Activated CD4-positive, alpha-beta T cell treated with anti-CD3 and anti-CD28 coated beads, Interleukin-2, amount 50 U/mL, for 16 hours (primary cell): ENCODE results near the gene POU2AF3.
"Not testable (repeated sequence)": the region's sequence is repeated elsewhere in the genome, so short reads cannot be mapped to it uniquely, and the experiment has no call there.

Experiments used
- DNase-seq: peaks from one replicate; pipeline ENCODE4 v3.0.0-alpha.2; 2020

POU2AF3 gene

DNA sequence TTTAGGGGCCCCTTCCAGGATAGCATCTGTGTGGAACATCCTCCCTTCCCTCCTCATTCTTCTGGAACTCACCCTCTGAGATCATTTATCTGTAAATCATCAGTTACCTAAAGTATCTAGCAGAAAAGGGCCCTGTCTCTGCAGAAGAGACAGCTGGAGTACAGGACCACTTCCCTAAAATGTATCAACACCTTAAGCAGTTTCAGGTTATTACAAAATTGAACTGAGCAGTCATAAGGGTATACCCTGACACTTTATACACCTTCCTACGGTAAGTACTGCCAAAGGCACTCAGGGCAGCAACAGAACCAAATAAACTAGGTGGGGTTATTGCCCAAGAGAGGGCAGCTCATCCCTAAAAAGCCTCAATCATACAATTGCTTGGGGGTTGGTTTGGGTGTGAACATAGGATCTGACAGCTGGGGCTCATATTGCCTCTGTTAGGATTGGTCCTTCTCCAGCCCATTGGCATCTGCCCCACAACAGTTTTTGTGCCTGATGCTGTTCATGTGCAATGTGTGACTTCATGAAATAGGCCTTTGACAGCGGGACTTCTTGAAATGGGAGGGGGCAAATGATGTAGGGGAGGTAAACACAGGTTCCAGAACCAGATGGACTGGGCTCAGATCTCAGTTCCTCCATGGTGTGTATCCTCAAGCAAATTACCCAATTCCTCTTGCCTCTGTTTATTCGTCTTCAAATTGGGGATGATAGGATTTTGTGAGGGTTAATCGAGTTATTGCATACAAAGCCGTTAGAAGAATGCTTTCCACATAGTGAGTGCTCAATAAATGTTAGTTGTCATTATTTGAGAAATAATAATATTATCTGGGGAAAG is 2.9 kb downstream of the POU2AF3 start:
- DNase-seq = no peak

DNA sequence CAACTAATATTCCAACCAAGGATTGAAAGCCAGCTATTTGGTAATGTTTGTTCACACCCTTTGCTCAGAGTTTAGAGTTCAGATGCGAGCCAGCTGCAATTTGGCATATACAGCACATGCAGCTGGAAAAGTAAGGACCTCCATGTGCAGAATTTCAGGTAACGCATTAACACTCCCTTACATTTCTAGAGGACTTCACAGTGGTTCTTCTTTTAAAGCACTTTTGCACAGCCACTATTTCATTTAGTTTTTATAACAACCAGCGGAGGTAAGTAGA is 3.4 kb downstream of the POU2AF3 start:
- no peak for DNase-seq

DNA sequence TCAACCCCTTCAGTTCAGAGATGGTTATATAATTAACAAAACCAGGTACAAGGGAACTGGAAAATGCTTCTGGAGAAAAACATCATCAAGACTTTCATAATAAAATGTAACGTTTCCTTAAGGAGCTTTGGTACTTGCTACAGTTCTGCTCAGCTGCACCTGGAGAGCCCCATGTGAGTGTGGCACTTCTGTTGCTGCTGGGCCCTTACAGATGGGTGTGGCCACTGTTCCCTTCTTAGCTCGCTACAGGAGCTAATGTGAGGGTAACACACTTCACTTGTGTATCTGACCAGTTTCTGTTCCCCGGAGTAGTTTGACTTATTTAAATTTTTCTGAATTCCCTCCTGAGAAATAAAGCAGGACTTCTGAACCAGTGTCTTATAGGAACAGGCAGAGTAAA is 4.0 kb downstream of the POU2AF3 start:
- DNase-seq = no peak

DNA sequence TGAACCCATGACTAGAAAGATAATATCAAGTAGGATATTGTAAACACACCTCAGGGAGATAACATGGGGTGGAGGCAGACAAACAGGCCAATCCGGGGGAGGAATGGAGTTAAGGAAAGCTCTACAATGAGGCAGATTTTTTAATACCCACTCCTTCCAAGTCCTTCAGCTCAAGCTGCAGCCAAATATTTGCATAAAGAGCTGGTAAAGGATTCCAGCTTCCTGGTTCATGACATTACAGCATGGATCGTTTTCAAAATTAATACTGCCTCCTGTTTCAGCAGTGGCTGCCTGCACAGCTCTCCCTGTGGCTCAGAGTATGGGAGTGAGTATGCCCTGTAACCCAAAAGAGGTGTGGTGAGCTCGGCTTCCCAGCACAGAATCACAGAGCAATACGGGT is 5.1 kb downstream of the POU2AF3 start:
- no peak for DNase-seq

DNA sequence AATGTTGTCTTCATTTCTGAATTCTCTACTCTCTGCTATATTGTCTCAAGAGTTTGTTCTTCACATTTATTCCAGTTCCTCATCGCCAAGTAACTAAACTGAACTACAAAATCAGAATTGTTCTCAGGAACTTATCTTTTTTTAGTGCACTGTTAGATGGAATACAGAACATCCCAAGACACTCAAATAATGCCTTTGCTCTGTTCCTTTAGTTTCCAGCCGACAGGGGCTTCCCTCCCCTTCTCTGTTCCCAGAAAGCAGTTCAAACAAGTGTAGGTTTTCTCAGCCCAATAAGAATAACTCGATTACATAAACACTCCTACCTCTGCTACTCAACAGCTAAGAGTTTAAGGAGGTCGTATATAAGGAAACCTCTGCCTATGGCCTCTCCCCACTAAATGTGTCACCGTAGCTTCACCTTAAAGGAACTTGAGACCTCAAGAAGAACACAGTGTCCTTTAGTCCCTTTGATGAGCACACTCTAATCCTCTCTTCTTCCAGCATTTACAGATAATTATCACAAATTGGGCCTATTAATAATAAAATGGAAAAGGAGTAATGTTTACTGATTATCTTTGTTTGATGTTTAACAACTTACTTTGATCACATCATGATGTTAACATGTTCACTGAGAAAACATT is 6.9 kb downstream of the POU2AF3 start:
- DNase-seq = no peak

DNA sequence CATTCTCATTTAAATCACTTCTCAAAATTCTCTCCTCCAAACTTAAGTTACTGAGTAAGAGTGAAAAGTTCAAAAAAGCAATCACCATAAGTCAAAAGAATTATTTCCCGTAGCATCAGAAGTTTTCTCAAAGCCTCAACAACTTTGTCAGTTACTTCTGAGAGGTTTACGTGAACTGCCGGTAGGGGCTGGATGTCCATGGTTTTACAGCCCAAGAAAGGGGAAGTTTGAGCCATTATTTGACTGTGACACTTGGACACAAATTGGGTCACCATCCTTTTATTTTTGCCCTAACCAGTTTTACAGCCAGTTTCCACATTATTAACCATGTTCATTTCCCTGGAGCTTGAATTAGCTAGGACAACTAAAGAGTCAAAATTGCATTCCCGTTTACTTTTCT is 7.5 kb downstream of the POU2AF3 start:
- DNase-seq = no peak

DNA sequence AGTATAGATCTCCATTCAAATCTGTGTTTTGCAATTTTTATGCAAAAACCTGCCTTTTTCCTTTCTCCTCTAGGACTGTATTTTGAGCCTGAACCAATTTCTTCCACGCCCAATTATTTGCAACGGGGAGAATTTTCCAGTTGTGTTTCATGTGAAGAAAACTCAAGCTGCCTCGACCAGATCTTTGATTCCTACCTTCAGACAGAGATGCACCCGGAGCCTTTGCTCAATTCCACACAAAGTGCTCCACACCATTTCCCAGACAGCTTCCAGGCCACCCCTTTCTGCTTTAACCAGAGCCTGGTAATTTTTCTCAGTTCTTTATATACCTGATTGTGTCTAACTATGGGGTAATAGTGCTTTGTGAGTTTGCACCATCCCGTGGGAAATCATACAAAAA is 8.0 kb downstream of the POU2AF3 start:
- DNase-seq = no peak

DNA sequence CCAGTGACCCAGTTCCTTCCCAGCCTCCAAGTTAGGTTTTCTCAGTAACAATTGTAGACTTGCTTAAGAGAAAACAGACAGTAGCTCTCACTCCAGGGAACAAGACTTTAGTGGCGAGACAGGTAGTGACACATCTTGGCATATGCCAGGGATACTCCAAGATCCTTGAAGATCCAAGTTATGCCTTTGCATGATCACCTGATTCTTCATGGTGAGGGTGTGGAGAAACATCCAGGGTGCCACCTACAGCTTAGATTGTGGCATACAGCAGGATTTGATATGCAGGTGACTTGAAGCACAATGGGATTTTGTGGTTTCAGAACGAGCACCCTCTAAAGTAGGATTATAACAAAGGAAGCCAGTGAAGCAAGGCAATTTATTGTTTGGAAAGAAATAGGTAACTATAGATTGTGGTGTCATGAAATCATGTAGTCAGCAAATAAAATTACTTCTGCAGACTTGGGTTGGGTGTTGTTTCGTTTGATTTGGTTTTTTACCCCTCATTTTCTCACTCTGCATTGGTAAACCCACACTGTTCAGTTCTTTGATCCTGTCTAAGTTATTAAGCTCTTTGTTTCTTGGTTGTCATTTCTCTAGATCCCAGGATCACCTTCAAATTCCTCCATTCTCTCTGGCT is 9.2 kb downstream of the POU2AF3 start:
- no peak for DNase-seq

DNA sequence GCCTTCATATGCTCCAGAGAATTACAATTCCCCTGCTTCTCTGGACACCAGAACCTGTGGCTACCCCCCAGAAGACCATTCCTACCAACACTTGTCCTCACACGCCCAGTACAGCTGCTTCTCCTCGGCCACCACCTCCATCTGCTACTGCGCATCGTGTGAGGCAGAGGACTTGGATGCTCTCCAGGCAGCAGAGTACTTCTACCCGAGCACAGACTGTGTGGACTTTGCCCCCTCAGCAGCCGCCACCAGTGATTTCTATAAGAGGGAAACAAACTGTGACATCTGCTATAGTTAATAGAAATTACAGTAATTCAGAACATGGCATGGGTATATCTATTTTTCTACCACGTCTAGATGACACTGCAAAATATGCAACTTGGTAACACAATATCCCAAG is 9.8 kb downstream of the POU2AF3 start:
- no peak for DNase-seq

DNA sequence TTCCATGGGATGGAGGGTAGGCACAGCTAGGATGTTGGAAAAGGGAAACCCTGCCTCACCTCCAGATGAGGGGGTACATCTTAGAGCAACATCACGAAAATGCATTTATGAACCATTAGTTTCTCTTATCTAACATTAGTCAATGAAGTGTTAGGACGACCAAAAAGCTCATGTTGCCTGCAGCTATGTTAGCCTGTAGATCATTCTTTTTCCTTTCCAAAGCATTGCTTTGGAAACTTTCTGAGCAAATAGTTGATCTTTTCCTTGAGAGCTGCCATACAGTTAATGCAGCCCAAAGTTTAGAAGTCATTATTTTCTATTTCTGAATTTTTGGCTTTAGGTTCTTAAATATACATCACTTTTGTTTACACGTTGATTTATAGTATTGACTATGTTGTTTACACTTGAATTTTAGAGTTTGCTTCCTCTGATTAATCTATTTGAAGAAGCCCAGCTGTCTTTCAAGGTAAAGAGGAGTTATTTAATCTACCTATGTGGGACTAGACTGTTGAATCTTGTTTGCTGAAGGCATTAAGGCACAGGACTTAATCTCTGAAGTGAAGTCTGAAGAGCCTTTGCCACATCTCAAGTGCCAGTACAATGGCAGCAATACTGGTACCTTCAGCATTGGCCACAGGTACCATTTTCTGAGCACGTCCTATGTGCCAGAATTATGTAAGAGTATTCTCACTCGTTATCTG is 11.0 kb downstream of the POU2AF3 start:
- DNase-seq = no peak

DNA sequence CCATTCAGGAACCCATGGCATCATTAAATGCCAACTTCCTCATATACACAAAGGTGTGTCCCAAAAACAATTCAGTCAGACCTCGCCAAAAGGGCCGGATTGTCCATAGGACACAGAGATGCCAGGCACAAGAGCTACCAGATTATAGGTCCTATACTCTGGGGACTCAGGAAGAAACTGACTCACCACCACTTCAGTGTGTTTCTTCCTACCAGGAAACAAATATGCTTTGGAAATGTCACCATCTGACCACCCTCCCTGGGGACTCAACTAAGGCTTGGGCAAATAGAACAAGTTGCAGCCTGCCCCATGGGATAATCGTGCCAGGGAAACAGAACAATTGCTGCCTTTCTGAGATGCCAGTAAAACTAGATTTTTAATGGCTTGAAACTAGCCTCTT is 11.7 kb downstream of the POU2AF3 start:
- DNase-seq = no peak

DNA sequence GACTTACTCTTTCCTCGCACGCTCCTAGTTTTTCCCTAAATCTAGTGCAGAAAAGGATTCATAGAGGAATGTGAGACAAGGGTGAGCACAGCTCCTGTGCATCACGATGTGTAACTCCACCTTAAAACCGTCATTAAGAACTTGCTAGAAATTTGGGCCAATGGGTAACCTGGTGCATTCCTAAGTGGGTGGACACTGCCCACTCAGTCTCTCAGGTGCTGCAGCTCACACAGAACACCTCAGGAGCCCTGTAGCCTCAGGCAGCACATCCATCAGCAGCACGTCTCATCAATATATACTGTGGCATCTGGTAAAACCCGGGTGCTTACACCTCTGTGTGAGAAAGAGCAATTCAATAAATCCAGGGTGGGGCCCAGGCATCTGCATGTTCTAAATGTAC is 12.4 kb downstream of the POU2AF3 start:
- DNase-seq = no peak

DNA sequence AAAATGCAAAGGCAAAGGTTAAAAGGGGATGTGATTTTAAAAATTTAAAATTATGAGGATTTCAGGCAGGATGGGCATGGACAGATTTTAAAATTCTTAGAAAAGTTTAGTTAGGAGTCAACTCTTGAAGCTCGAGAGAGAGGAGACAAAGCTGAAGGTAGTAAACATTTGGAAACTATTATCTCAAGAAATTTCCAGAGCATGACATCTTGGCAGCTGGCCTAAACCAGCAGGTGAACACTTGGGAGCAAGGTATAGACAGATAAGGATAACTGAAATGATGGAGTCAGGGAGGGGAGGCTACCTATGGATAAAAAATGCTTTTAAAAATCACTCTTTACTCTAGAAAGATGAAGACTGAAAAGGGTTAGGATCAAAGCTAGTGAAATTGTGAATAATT is 13.7 kb downstream of the POU2AF3 start:
- no peak for DNase-seq

DNA sequence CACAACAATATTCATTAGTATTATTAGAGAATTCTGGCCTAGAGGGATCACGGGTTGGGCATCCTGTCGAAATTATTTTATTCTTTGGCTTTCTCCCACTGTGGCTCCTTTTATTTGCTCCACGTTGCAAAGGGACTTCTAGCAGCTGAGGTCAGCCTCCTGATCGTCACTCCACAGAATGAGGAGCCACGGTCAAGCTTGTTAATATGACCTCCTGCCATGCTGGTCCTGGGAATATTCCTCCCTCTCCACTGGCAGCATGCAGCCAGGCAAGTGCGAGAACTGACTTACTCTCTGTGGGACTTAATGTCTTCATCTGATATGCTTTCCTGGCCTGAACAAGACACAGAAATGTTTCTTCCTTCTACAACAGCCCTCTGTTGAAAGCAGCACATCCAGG is 20.9 kb downstream of the POU2AF3 start:
- no peak for DNase-seq

DNA sequence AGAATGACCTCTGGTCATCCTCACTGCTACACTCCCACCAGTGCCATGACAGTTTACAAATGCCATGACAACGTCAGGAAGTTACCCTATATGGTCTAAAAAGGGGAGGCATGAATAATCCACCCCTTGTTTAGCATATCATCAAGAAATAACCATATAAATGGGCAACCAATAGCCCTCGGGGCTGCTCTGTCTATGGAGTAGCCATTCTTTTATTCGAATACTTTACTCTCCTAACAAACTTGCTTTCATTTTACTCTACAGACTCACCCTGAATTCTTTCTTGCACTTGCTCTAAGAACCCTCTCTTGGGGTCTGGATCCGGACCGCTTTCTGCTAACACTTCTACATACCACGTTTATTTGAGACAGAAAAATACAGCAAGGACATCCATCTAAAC is 21.9 kb downstream of the POU2AF3 start:
- not testable (repeated sequence) for DNase-seq

DNA sequence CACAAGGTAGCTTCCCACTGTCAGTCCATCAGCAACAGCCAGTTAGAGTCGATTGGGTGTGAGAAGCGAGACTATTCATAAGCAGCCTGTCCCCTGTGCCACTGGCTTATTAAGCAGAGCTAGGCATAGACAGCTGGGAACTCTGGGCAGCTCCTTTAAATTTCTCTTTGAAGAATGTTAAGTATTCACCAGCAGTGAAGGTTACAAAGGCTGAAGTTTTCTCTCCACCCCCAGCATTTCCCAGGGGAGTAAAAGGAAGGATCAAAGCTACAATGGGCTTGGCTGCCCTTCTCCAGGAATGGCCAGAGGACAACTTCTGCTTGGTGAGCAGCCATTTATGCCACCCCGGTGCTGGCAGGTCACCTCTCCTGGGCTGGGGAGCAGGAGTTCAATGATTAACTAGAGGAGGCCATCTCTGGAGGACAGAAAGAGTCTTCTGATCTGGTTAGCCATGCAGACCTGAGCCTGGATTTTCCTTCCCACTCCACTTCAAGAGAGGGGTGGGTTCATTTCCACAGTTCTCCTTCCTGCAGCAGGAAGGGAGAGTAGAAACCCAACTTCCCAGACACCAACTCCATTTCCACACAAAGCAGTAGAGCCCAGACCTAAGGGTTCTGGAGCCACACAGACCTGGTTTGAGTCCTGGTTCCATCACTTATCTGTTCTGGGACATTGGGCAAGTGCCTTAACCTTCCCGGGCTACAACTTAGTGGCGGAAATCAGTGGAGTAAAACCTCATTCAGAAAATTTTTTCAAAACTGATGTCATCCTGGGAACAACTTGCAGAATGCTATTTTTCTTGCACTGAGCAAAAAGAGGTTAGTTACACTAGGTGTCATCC is 22.6 kb downstream of the POU2AF3 start:
- DNase-seq = no peak

DNA sequence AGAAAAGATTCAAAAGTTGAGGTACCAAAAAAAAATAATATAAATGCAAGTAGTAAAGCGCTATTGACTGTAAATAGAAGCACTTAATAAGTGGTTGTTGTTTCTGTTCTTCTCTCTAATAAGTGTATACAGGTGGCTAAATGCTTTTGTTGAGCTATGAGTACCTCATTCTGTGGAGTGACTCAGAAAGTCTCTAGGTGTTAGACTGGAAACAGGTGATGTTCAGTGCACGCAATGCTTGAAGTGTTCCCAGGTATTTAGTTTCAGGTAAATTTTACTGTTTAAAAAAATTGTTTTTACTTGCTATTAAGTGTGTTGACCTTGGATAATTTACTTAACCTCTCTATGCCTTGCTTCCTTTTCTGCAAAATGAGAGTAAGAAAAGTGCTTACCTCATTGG is 24.2 kb downstream of the POU2AF3 start:
- DNase-seq = no peak

DNA sequence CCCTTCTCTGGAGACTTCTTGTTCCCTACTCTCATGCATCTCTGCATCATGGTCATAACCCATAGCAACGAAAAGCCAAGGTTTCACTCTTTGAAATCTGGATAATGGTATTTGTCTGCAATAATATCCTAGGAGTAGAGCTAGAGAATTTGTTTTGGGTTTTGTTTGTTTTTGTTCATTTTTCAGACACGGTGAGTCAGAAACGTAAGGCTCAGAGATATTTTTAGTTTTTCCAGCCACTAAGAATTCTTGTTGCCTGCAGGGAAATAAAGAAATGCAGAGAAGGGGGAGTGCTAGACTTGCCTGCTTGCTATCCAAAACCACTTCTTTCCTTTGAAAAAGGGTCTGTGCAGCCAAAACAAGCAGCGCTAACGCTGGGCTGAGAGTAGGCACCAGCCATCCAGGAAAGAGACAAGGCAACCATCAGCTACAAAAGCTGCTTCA is 26.0 kb downstream of the POU2AF3 start:
- DNase-seq = no peak

DNA sequence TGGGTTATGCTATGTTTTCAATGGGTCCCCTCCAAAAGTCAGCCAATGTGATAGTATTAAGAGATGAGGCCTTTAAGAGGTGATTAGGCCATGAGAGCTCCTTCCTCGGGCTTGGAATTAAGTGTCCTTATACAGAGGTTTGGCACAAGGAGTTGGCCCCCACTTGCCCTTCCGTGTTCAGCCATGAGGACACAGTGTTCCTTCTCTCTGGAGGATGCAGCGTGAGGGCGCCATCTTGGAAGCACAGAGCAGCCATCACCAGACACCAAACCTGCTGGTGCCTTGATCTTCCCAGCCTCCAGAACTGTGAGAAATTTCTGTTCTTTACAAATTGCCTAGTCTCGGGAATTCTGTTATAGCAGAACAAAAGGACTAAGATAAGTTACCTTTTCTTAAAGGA is 26.9 kb downstream of the POU2AF3 start:
- DNase-seq = no peak

DNA sequence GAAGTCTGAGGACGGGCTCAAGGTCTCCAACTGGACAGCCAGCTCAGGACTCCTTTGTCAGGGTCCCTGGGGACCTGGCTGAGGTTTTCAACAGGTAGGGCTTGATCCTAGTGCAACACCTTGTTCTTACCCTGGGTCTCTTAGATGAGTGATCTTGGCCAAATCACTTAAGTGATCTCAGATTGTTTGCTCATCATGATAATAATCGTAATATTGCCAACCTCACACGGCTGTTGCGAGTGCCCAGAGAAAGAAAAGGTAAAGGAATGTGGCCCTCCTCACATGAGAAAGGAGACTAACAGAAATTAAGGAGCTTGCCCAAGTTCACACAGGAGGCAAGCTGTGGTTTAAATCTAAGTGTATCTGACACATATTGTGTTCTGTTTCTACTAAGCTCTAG is 28.5 kb downstream of the POU2AF3 start:
- no peak for DNase-seq

DNA sequence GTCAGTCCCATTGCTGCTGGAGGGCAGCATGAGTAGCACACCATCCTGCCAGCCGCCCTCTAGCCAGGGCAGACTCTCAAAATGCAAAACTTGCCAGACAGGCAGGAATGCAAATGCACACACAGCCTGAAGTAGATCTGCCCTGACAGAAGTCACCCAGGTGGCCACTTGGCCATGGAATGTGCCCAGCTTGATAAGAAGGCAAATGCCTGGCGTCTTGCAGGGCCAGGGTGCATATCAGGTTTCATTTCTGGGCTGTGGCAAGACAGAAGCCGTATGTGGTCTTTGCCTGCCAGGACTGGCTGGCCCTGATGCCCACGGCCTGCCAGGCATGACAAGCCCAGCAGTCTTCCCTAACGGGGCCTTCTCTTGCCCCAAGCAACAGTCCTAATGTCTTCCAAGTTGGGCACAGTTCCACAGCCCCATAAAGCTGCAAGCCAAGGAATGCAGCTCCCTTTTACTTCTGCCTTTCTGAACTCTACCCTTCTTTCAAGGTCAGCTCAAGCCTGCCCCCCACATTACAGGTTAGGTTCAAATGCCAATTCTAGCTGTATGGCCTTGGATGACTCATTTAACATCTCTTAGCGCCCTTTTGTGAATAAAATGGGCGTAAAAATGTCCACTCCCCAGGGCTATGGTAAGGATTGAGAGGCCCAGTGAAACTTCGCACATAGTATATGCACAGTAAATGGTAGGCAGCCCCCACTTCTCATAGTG is 29.7 kb downstream of the POU2AF3 start:
- no peak for DNase-seq
